Astrocyte of the spinal cord (primary cell): ENCODE data around the gene UMODL1.

Source experiments
- DNase-seq: peaks from one replicate; pipeline ENCODE4 v3.0.0; 2011; ENCODE audit warnings: low read depth, low spot score
- H3K4me3 ChIP-seq: 2 replicates; pipeline ENCODE4 v1.5.1; 2011; ENCODE audit warnings: low read depth, mild to moderate bottlenecking, low read length, moderate library complexity
- in situ Hi-C: cut with HindIII; loops from 2 replicates; pipeline ENCODE4 v1.10.0; 2017; ENCODE audit warnings: low sequenced_read_pairs
- TF ChIP-seq, protein P1 (sequence below): IDR thresholded peaks from 2 replicates; pipeline ENCODE4 v1.5.1; 2012; ENCODE audit warnings: low read depth, mild to moderate bottlenecking, low read length, inconsistent platforms

UMODL1 gene

DNA sequence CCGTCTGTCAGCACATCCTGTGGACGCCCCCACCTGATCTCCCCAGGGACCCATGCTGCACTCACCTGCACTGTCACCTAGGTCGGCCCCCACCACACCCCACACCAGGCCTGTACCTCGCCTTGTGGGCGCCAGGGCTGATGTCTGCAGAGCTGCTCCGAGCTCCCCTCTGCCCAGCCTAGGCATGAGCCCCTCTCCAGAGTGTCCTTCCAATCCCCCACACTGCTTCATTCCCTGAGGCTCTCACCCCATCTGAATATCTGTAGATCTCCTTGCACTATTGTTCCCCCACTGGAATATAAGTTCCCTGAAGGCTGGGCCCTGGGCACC is 12.2 kb downstream of the UMODL1 start:
- in situ Hi-C loops: no loop called here
- no peak for DNase-seq
- H3K4me3 ChIP-seq: no peak overlapping the region
- TF ChIP-seq, protein P1, sequence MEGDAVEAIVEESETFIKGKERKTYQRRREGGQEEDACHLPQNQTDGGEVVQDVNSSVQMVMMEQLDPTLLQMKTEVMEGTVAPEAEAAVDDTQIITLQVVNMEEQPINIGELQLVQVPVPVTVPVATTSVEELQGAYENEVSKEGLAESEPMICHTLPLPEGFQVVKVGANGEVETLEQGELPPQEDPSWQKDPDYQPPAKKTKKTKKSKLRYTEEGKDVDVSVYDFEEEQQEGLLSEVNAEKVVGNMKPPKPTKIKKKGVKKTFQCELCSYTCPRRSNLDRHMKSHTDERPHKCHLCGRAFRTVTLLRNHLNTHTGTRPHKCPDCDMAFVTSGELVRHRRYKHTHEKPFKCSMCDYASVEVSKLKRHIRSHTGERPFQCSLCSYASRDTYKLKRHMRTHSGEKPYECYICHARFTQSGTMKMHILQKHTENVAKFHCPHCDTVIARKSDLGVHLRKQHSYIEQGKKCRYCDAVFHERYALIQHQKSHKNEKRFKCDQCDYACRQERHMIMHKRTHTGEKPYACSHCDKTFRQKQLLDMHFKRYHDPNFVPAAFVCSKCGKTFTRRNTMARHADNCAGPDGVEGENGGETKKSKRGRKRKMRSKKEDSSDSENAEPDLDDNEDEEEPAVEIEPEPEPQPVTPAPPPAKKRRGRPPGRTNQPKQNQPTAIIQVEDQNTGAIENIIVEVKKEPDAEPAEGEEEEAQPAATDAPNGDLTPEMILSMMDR: no peak

DNA sequence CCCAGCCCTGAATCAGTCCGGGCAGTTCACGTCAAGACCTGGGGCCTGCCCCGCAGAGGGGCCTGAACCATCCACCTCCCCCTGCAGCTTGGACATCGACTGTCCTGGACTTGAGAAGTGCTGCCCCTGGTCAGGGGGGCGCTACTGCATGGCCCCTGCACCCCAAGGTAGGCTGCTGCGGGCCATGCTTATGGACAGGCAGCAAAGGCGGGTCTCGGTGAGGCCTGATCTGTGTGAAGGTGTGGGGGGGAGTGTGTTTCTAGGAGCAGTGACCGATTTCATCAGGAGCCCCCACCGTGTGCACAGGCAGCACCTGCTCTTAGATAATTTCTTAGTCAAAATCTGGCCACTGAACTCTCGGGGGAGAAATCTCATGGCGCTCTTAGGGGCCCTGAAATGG is 13.0 kb downstream of the UMODL1 start:
- in situ Hi-C loops: no loop called here
- TF ChIP-seq, protein P1: no peak
- no peak for DNase-seq
- no peak overlapping the region for H3K4me3 ChIP-seq

DNA sequence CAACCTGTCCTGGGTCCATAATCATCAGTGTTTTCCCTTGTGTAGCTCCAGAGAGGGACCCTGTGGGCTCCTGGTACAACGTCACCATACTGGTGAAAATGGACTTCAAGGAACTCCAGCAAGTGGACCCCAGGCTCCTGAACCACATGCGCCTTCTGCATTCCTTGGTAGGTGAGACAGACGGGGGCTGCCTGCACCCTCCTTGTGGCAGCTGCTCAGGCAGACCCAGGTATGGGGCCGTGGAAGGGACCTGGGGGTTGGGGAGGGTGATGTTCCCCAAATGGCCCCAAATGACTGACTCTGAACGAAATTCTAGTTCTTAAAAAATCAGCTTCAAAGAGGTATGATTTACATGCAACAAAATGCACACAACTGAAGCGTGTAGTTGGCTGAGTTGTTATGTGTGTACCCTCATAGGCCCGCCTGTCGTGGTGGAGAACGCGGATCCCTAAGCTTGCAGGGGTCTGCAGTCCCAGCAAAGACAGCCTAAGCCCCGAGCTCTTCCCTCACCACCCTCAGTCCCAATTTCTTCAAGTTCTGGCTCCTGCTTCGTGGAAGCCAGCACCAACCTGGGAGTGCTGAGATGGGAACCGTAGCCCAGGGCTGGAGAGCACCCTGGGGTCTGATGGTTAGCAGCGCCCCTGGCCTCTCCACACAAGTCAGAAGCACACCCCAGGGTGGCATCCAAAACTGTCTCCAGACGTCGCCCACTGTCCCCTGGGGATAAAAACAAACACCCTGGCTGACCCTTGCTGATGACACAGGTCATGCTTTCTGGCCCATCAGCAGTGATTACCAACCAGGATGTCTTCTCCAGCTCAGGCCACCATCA is 14.3 kb downstream of the UMODL1 start:
- TF ChIP-seq, protein P1: no peak
- in situ Hi-C loops: no loop called here
- DNase-seq: no peak
- no peak overlapping the region for H3K4me3 ChIP-seq

DNA sequence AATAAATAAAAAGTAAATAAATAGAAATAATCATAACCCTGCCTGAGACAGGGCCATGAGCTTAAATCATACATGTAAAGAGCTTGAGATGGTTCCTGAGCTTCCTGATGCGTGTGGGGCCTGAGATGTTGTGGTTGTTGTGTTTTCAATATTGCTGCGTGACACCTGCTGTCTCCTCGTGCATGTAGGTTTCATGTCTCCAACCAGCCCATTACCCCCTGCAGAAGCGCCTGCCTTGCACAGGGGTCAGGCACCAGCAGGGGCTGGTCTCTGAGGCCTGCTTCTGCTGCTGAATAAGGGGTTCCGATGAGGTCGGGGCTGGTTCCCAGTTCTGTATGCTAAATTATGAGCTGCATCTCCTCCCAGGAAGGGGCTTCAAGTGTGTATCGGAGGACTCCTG is 15.9 kb downstream of the UMODL1 start:
- in situ Hi-C loops: no loop called here
- TF ChIP-seq, protein P1: no peak
- no peak overlapping the region for H3K4me3 ChIP-seq
- DNase-seq: no peak

DNA sequence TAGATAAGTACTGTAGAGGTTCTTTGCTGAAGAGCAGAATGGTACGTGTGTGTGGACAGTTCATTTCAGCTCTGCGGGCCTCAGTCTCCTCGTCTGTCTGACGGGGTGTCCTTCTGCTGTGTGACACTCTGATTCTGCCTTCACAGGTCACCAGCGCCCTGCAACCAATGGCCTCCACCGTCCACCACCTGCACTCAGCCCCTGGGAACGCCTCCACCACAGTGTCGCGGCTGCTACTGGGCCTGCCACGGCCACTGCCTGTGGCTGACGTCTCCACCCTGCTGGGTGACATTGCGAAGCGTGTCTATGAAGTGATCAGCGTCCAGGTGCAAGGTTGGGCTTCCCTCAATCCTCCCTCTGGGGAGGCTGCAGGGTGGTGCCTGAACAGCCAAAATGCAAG is 17.0 kb downstream of the UMODL1 start:
- DNase-seq: no peak
- TF ChIP-seq, protein P1: no peak
- in situ Hi-C loops: no loop called here
- no peak overlapping the region for H3K4me3 ChIP-seq

- TF ChIP-seq, protein P1: no peak
- in situ Hi-C loops: no loop called here
- no peak for DNase-seq
These were observed 17.5 kb downstream of the UMODL1 start for GRCh38 chr21:42088658-42089057.

More at GRCh38 chr21:42088658-42089057, 17.5 kb downstream of the UMODL1 start:
- H3K4me3 ChIP-seq: no peak overlapping the region
